ENCODE measurements around the gene RTN4R. TPM values are rescaled to one million over a fixed set of nuclear protein-coding genes. Genes with fewer than 3 reads are reported as not detected.

RTN4R gene
- total and polyA plus RNA-seq, 2 of the 4 experiments (the other 2 are of a cell fraction): 0.18 to 0.94 TPM

DNA sequence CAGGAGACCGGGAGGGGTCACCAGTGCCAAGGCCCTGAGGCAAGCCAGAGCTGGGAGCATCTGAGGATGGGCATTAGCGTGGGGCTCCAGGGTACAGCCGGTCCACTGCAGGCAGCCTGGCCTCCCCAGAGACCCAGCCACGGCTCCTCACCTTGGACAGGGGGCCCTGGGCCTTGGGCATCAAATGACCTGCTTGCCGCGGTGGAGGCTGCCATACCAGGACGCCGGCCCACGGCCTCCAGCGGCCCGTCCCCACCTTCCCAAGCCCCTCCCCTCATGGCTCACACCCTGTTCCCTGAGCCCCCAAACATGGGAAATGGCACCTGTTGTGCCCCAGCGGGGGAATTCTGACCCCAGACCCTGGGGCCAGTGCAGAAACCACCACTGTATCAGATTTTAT is 12.7 kb upstream of the RTN4R start:
- Histone ChIP-seq H3K18ac (ENCODE audit: low read depth, low read length) (no peak overlapping the region), H3K4ac (ENCODE audit: low read depth, low read length) (no peak overlapping the region), H3K56ac (ENCODE audit: extremely low read depth, insufficient read depth, low read length) (no peak overlapping the region), H3K27ac (ENCODE audit: insufficient read depth, low read length) (no peak overlapping the region), H2BK15ac (ENCODE audit: low read depth, low read length) (no peak overlapping the region), H2AK5ac (ENCODE audit: low read depth, low read length) (no peak overlapping the region), H2AK9ac (replicated peaks; ENCODE audit: low read depth, low read length, poor library complexity) (no peak overlapping the region), H3K9ac (ENCODE audit: low read depth, low read length) (no peak overlapping the region), H3K79me1 (ENCODE audit: low read depth in 1 of 2, low read length in 2 of 2) (no peaks in the 10 kb centered on the region), H3K36me3 (ENCODE audit: control insufficient read depth, insufficient read depth, low read length) (no peaks in the 10 kb centered on the region), H2BK20ac (ENCODE audit: low read depth, low read length) (no peak overlapping the region), H2AFZ (replicated peaks; ENCODE audit: low read length, poor library complexity) (no peak overlapping the region), H4K8ac (ENCODE audit: low read depth in 2 of 2, low read length in 2 of 2) (no peak overlapping the region), H2BK120ac (ENCODE audit: low read depth, low read length) (no peak overlapping the region), H3K14ac (replicated peaks; ENCODE audit: low read depth, low read length) (no peak overlapping the region), H3K4me2 (ENCODE audit: low read depth, low read length) (no peak overlapping the region), H2BK5ac (ENCODE audit: low read depth, low read length, poor library complexity, severe bottlenecking) (no peak overlapping the region), H4K91ac (ENCODE audit: insufficient read depth, low read depth, low read length) (no peak overlapping the region), H3K9me1 (ENCODE audit: insufficient read depth, low read length) (no peaks in the 10 kb centered on the region), H3K9me3 (ENCODE audit: control insufficient read depth, insufficient read depth, low read length) (no peaks in the 10 kb centered on the region), H4K5ac (ENCODE audit: low read depth, low read length) (no peak overlapping the region), H3K4me1 (ENCODE audit: control insufficient read depth, insufficient read depth, low read length) (no peaks in the 10 kb centered on the region), H3K4me3 (ENCODE audit: insufficient read depth, low read depth, low read length) (no peak overlapping the region), H4K20me1 (ENCODE audit: insufficient read depth, low read length) (no peaks in the 10 kb centered on the region), H3K23ac (ENCODE audit: low read depth, low read length) (no peak overlapping the region), H3K27me3 (ENCODE audit: control insufficient read depth, insufficient read depth, low read length) (peaks cover 14% of the 10 kb centered on the region)
- TF ChIP-seq MXI1 (IDR thresholded peaks at IDR 0.05; ENCODE audit: borderline replicate concordance, low read depth, low read length) (no peak), NFE2L2 (IDR thresholded peaks at IDR 0.05; ENCODE audit: low read depth, low read length) (no peak), RCOR1 (IDR thresholded peaks at IDR 0.05; ENCODE audit: insufficient replicate concordance, low read length) (no peak), MAZ (IDR thresholded peaks at IDR 0.05; ENCODE audit: borderline replicate concordance, low read depth, low read length) (no peak), POLR2A (IDR thresholded peaks at IDR 0.05; ENCODE audit: low read depth, low read length) (no peak), SMC3 (IDR thresholded peaks at IDR 0.05; ENCODE audit: low read depth, low read length) (no peak), BHLHE40 (IDR thresholded peaks at IDR 0.05; ENCODE audit: low read depth, low read length) (no peak), CEBPB (IDR thresholded peaks at IDR 0.05; ENCODE audit: low read depth, low read length) (no peak), CHD1 (IDR thresholded peaks at IDR 0.05; ENCODE audit: low read depth, low read length) (no peak), FOS (IDR thresholded peaks at IDR 0.05; ENCODE audit: low read depth, low read length) (no peak), MAFK (IDR thresholded peaks at IDR 0.05; ENCODE audit: low read depth, low read length) (no peak), RFX5 (IDR thresholded peaks at IDR 0.05; ENCODE audit: low read depth, low read length) (no peak)
- TF ChIP-seq, protein P1, sequence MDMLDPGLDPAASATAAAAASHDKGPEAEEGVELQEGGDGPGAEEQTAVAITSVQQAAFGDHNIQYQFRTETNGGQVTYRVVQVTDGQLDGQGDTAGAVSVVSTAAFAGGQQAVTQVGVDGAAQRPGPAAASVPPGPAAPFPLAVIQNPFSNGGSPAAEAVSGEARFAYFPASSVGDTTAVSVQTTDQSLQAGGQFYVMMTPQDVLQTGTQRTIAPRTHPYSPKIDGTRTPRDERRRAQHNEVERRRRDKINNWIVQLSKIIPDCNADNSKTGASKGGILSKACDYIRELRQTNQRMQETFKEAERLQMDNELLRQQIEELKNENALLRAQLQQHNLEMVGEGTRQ (IDR thresholded peaks at IDR 0.05; ENCODE audit: low read depth, low read length): no peak
- TF ChIP-seq, protein P2, sequence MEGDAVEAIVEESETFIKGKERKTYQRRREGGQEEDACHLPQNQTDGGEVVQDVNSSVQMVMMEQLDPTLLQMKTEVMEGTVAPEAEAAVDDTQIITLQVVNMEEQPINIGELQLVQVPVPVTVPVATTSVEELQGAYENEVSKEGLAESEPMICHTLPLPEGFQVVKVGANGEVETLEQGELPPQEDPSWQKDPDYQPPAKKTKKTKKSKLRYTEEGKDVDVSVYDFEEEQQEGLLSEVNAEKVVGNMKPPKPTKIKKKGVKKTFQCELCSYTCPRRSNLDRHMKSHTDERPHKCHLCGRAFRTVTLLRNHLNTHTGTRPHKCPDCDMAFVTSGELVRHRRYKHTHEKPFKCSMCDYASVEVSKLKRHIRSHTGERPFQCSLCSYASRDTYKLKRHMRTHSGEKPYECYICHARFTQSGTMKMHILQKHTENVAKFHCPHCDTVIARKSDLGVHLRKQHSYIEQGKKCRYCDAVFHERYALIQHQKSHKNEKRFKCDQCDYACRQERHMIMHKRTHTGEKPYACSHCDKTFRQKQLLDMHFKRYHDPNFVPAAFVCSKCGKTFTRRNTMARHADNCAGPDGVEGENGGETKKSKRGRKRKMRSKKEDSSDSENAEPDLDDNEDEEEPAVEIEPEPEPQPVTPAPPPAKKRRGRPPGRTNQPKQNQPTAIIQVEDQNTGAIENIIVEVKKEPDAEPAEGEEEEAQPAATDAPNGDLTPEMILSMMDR (conservative IDR thresholded peaks at IDR 0.05; ENCODE audit: low read depth, low read length): no peak
- CTCF ChIA-PET: no interaction called here
- POLR2A ChIA-PET (ENCODE audit: unreplicated experiment): no interaction called here
- intact Hi-C loops (cut with micrococcal nuclease): no loop called here
- DNase-seq: no peak
- no peak for ATAC-seq (ENCODE audit: low read depth)
- in situ Hi-C loops (cut with MboI; ENCODE audit: low sequenced_read_pairs): no loop called here
- WGBS, 2 experiments (ENCODE audit: extremely low coverage in 2 of 2, insufficient read length in 1 of 2): 68% methylated on average over 4 of the region's 12 CpGs; no CpG with 5 or more reads in 1 of the 2 experiments
- dilution Hi-C loops (cut with HindIII; ENCODE audit: low sequenced_read_pairs, unreplicated experiment): no loop called here
- no TSS peak for BruUV-seq (replicated peaks)

All from IMR-90 (cell line).